ENCODE data around the gene POLRMT. TPM values are rescaled to one million over a fixed set of nuclear protein-coding genes. Genes with fewer than 3 reads are reported as not detected.

Gene POLRMT
- total and polyA plus RNA-seq, 11 donors = 32.0 to 78.0 (median 41.5) TPM

- Histone ChIP-seq H3K4me1 (peaks cover 0 to 5% (median 0%) of the 10 kb centered on the region in 12 donors), H3K27me3 (peaks cover 0 to 3% (median 0%) of the 10 kb centered on the region in 9 donors), H3K36me3 (peaks cover 0 to 59% (median 40%) of the 10 kb centered on the region in 9 donors), H3K27ac (no peak overlapping the region), H3K9me3 (no peaks in the 10 kb centered on the region), H3K4me3 (no peak overlapping the region)
- DNase-seq (no peak), ATAC-seq (peak in 1 of 4 donors; percentile 10)
- no peak for TF ChIP-seq CTCF (IDR thresholded peaks at IDR 0.05)
- no peak for TF ChIP-seq POLR2A (IDR thresholded peaks at IDR 0.05)
- WGBS, 4 donors = 75 to 90% (median 89%) methylated on average over 11 to 29 of the region's 29 CpGs
- intact Hi-C loops (cut with DNase I) = no loop called here
These were observed 15.6 kb downstream of the POLRMT start for GRCh38 chr19:617551-618246.

- intact Hi-C loops (cut with DNase I) = no loop called here
- no peak for TF ChIP-seq POLR2A (IDR thresholded peaks at IDR 0.05)
- no peak for TF ChIP-seq CTCF (IDR thresholded peaks at IDR 0.05)
- Histone ChIP-seq H3K27me3 (peaks cover 0 to 3% (median 0%) of the 10 kb centered on the region in 9 donors), H3K4me1 (peaks cover 0 to 5% (median 0%) of the 10 kb centered on the region in 12 donors), H3K27ac (no peak overlapping the region), H3K9me3 (no peaks in the 10 kb centered on the region), H3K36me3 (peaks cover 0 to 51% (median 34%) of the 10 kb centered on the region in 9 donors), H3K4me3 (no peak overlapping the region)
- ATAC-seq (no peak), DNase-seq (no peak)
- 92 to 95% (median 93%) methylated on average over 30 to 58 of the region's 58 CpGs for WGBS, 4 donors
These were observed 16.4 kb downstream of the POLRMT start for GRCh38 chr19:616747-617526.

- TF ChIP-seq POLR2A (IDR thresholded peaks at IDR 0.05) (no peak), CTCF (IDR thresholded peaks at IDR 0.05) (no peak)
- intact Hi-C loops (cut with DNase I) = no loop called here
- no peak for ATAC-seq
These were observed 17.2 kb downstream of the POLRMT start for GRCh38 chr19:616062-616700.

More at GRCh38 chr19:616062-616700, 17.2 kb downstream of the POLRMT start:
- peak overlapping the region in 1 of 12 donors; percentile 7 for H3K4me3 ChIP-seq
- H3K4me1 ChIP-seq = peaks cover 0 to 6% (median under 1%) of the 10 kb centered on the region in 12 donors
- H3K27me3 ChIP-seq = peaks cover 0 to 3% (median 0%) of the 10 kb centered on the region in 9 donors
- no peak for DNase-seq
- H3K36me3 ChIP-seq = peaks cover 0 to 44% (median 28%) of the 10 kb centered on the region in 9 donors
- 19 to 30% (median 20%) methylated on average over 56 to 93 of the region's 97 CpGs; no CpG with 5 or more reads in 1 of the 4 donors for WGBS, 4 donors
- no peak overlapping the region for H3K27ac ChIP-seq
- no peaks in the 10 kb centered on the region for H3K9me3 ChIP-seq

All from heart left ventricle (tissue), 16 donors.